ENCODE data around the gene ALK.

ALK gene

DNA sequence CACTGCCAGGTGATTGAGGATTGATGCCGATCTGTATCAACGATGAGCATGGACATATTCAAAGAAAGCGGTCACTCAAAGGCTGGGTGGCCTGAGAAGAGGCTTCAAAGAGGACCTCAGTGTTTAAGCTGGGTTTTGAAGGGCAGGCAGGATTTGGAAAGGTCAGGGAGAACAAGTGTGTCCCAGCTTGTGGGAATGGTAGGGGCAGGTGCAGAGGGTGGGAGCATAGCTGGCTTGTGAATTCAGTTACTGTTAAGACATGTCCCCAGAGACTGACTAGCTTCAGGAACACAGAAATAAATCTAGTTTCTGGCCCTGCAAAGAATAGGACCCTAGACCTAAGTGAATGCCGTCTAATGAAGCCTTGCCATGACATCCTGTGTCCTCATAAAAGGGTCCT is 442.7 kb downstream of the ALK start:
- Histone ChIP-seq H3K9me3 (ENCODE audit: control insufficient read depth, low read depth, low read length) (no peaks in the 10 kb centered on the region), H3K4me1 (ENCODE audit: control insufficient read depth, low read depth, low read length) (no peaks in the 10 kb centered on the region), H3K27me3 (ENCODE audit: control insufficient read depth, insufficient read depth, low read length) (no peaks in the 10 kb centered on the region), H3K36me3 (ENCODE audit: control insufficient read depth, low read depth, low read length) (no peaks in the 10 kb centered on the region), H3K9ac (ENCODE audit: low read length) (no peak overlapping the region), H3K4me3 (ENCODE audit: low read length) (no peak overlapping the region), H3K27ac (ENCODE audit: low read length) (no peak overlapping the region)

DNA sequence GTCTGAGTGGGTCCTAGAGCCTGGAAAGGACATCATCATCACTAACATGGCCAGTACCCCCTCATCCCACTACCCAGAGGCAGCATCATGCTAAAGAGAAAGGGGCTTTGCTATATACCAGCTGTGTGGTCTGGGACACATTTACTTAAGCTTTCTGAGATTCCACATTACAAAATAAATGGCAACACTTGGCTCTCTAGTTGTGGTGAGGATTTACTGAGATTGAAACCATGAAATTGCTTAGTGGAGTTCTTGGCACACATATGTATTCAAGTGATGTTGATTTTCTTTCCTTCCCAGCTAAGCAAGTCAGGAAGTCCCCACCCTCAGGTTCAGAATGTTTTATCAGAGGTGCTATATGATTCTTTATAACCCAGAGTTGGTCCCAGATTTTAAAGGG is 444.2 kb downstream of the ALK start:
- Histone ChIP-seq H3K9me3 (ENCODE audit: control insufficient read depth, low read depth, low read length) (no peaks in the 10 kb centered on the region), H3K4me1 (ENCODE audit: control insufficient read depth, low read depth, low read length) (no peaks in the 10 kb centered on the region), H3K27ac (ENCODE audit: low read length) (no peak overlapping the region), H3K9ac (ENCODE audit: low read length) (no peak overlapping the region), H3K27me3 (ENCODE audit: control insufficient read depth, insufficient read depth, low read length) (no peaks in the 10 kb centered on the region), H3K36me3 (ENCODE audit: control insufficient read depth, low read depth, low read length) (no peaks in the 10 kb centered on the region), H3K4me3 (ENCODE audit: low read length) (no peak overlapping the region)

DNA sequence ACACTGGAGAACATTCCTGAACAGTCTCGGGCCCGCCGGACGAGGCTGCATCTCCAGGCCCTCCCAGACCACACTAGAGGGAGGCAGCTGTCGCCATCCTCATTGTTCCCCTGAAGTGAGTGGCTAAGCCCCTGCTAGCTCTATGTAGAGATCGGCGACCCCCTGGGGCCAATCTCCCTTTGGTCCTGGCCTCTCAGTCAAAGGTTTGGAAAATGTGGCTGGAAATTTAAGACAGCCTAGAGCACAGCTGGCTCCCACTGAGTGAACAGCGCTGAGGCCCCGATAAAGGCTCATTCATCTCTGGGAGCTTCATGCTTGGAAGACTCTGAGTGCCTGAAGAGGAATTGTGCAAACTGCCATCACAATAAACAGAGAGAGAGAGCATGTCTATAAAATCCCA is 445.9 kb downstream of the ALK start:
- no peaks in the 10 kb centered on the region for H3K36me3 ChIP-seq (ENCODE audit: control insufficient read depth, low read depth, low read length)
- H3K9me3 ChIP-seq (ENCODE audit: control insufficient read depth, low read depth, low read length): no peaks in the 10 kb centered on the region
- no peak overlapping the region for H3K27ac ChIP-seq (ENCODE audit: low read length)
- no peaks in the 10 kb centered on the region for H3K4me1 ChIP-seq (ENCODE audit: control insufficient read depth, low read depth, low read length)
- no peaks in the 10 kb centered on the region for H3K27me3 ChIP-seq (ENCODE audit: control insufficient read depth, insufficient read depth, low read length)
- H3K4me3 ChIP-seq (ENCODE audit: low read length): no peak overlapping the region
- H3K9ac ChIP-seq (ENCODE audit: low read length): no peak overlapping the region

DNA sequence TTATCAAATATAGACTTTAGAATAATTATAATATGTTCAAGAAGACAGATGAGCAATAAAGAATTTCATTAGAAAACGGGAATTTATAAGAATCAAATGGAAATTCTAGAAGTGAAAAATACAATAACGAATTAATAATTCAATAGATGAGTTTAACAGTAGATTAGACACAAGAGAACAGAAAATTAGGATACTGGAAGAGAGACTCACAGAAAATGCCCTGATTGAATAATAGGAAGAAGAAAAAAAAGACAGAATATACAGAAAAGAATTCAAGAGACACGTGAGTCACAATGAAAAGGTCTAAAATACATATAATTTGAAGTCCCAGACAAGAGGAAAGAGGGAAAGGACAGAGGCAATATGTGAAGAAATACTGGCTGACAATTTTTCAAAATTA is 451.4 kb downstream of the ALK start:
- Histone ChIP-seq H3K36me3 (ENCODE audit: control insufficient read depth, low read depth, low read length) (no peaks in the 10 kb centered on the region), H3K9me3 (ENCODE audit: control insufficient read depth, low read depth, low read length) (no peaks in the 10 kb centered on the region), H3K27me3 (ENCODE audit: control insufficient read depth, insufficient read depth, low read length) (no peaks in the 10 kb centered on the region), H3K4me1 (ENCODE audit: control insufficient read depth, low read depth, low read length) (no peaks in the 10 kb centered on the region), H3K9ac (ENCODE audit: low read length) (no peak overlapping the region), H3K27ac (ENCODE audit: low read length) (no peak overlapping the region), H3K4me3 (ENCODE audit: low read length) (no peak overlapping the region)

DNA sequence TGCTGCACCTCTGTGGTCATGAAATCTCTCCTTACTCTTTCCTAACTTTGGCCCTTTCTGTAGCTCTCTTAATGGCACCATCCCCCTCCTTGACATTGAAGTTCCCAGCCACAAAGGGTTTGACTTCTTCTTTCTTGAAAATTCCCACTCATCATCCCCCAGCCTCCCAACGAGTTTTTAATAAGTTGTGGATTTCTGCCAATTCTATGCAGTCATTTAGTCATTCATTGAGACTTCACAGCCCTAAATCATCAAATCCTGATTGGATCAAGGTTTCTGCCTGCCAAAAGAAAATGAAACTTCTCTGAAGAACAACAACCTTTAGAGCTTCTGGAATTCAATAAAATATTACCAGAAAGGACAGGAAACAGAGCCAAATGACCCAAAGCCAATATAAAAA is 451.9 kb downstream of the ALK start:
- H3K36me3 ChIP-seq (ENCODE audit: control insufficient read depth, low read depth, low read length): no peaks in the 10 kb centered on the region
- H3K9ac ChIP-seq (ENCODE audit: low read length): no peak overlapping the region
- H3K4me3 ChIP-seq (ENCODE audit: low read length): no peak overlapping the region
- H3K27me3 ChIP-seq (ENCODE audit: control insufficient read depth, insufficient read depth, low read length): no peaks in the 10 kb centered on the region
- H3K9me3 ChIP-seq (ENCODE audit: control insufficient read depth, low read depth, low read length): no peaks in the 10 kb centered on the region
- no peaks in the 10 kb centered on the region for H3K4me1 ChIP-seq (ENCODE audit: control insufficient read depth, low read depth, low read length)
- H3K27ac ChIP-seq (ENCODE audit: low read length): no peak overlapping the region

DNA sequence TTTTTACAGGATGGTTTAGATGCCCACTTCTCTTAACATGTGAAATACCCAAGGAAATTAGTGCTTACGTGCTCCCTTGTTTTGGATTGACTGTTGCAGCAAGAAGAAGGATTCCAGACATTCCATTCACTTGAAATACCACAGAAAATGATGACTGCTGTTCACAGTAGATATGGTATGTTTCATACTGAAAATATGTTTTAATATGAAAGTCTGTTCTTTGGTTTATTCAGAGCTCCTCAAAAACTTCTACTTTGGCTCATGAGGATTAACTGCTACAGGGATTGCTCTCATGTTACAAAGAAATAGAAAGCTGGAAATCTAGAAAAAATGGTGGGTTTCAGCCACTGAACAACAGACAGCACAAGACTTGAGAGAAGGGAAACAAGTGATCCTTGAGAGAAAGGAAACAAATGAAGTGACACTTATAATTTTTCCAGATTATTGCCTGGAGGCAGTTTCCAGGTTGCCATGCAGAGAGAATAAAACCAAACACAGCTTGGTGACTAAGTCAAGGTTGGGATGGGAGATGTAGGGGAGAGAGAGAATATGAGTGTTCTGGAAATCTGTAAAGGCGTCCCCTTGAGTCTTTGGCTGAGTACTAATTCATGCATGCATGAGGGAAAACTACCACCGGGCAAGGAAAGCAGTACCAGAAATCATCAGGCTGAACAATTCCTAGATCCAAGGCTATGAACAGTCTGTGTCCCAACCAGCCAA is 458.0 kb downstream of the ALK start:
- Histone ChIP-seq H3K9me3 (ENCODE audit: control insufficient read depth, low read depth, low read length) (no peaks in the 10 kb centered on the region), H3K27ac (ENCODE audit: low read length) (no peak overlapping the region), H3K36me3 (ENCODE audit: control insufficient read depth, low read depth, low read length) (no peaks in the 10 kb centered on the region), H3K27me3 (ENCODE audit: control insufficient read depth, insufficient read depth, low read length) (no peaks in the 10 kb centered on the region), H3K9ac (ENCODE audit: low read length) (no peak overlapping the region), H3K4me1 (ENCODE audit: control insufficient read depth, low read depth, low read length) (peaks cover 6% of the 10 kb centered on the region), H3K4me3 (ENCODE audit: low read length) (no peak overlapping the region)

DNA sequence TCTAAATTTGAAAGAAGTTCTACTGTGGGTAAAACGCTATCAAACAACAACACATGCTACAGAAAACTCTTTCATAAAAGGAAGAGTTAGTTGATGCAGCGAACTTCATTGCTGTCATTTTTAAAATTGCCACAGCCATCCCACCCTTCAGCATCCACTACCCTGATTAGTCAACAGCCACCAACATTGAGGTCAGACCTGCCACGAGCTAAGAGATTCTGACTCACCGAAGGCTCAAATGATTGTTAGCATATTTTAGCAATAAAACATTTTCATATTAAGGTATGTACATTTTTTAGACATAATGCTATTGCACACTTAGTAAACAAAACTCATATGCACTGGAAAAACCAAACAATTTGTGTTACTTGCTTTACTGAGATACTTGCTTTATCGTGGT is 459.1 kb downstream of the ALK start:
- Histone ChIP-seq H3K36me3 (ENCODE audit: control insufficient read depth, low read depth, low read length) (no peaks in the 10 kb centered on the region), H3K9ac (ENCODE audit: low read length) (no peak overlapping the region), H3K9me3 (ENCODE audit: control insufficient read depth, low read depth, low read length) (no peaks in the 10 kb centered on the region), H3K27me3 (ENCODE audit: control insufficient read depth, insufficient read depth, low read length) (no peaks in the 10 kb centered on the region), H3K4me1 (ENCODE audit: control insufficient read depth, low read depth, low read length) (peaks cover 6% of the 10 kb centered on the region), H3K4me3 (ENCODE audit: low read length) (no peak overlapping the region), H3K27ac (ENCODE audit: low read length) (no peak overlapping the region)

DNA sequence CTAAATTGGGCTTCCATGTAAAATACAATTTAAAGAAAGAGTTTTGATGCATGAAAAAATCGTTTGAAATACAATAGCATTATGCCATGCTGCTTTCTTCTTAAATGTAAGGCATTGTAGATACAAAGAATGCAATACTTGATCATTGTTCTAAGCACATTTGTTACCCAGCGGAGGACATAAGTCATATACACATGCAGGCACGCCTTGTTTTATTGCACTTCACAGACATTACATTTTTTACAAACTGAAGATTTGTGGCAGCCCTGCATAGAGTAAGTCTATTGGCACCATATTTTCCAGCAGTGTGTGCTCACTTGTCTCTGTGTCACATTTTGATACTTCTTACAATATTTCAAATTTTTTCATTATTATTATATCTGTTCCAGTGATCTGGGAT is 461.2 kb downstream of the ALK start:
- Histone ChIP-seq H3K27ac (ENCODE audit: low read length) (no peak overlapping the region), H3K36me3 (ENCODE audit: control insufficient read depth, low read depth, low read length) (no peaks in the 10 kb centered on the region), H3K4me3 (ENCODE audit: low read length) (no peak overlapping the region), H3K9ac (ENCODE audit: low read length) (no peak overlapping the region), H3K27me3 (ENCODE audit: control insufficient read depth, insufficient read depth, low read length) (no peaks in the 10 kb centered on the region), H3K9me3 (ENCODE audit: control insufficient read depth, low read depth, low read length) (no peaks in the 10 kb centered on the region), H3K4me1 (ENCODE audit: control insufficient read depth, low read depth, low read length) (peaks cover 6% of the 10 kb centered on the region)

DNA sequence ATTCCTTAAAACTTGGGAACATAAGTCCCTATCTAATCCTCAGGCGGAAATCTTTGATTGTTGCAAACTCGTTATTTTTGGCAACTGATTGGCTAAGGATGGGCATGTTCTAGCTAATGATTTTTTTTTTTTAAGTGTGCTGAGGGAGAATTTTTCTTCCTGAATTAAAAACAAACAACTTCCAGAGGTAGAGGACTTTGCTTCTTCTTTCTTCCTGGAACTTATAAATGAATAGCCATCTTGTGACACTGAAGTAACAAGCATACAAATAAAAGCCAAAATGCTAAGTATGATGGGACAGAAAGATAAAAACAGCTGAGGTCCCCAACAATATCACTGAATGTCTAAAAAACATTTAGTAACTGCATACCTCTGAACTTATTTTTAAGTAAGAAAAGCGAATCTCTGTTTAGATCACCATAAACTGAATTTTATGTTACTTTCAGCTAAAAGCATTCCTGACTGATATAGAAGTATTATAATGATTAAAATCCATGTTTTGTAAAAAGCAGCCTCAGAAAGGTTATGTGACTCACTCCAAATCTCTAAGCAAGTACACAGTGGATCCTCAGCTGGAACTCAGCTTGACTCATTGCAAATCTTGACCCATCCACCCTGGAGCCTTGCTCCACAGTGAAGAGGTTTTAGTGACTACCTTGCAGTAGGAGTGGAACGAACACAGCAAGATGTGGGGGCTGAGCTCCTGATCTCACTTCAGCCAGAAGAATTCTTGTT is 461.8 kb downstream of the ALK start:
- H3K9ac ChIP-seq (ENCODE audit: low read length): no peak overlapping the region

DNA sequence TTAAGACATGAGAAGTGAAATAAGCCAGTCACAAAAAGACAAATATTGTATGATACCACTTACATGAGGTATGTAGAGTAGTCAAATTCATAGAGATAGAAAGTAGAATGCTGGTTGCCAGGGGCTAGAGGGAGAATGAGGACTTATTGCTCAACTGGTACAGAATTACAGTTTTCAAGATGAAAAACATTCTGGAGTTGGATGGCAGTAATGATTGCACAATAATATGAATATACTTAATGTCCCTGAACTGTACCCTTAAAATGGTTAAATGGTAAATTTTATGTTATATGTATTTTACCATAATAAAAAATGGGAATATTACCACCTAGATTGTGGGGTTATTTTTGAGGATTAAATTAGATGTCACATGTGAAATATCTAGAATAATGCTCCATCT is 465.0 kb downstream of the ALK start:
- H3K27me3 ChIP-seq (ENCODE audit: control insufficient read depth, insufficient read depth, low read length): no peaks in the 10 kb centered on the region

More for the DNA sequence above, 461.8 kb downstream of the ALK start:
- Histone ChIP-seq H3K4me1 (ENCODE audit: control insufficient read depth, low read depth, low read length) (peaks cover 6% of the 10 kb centered on the region), H3K36me3 (ENCODE audit: control insufficient read depth, low read depth, low read length) (no peaks in the 10 kb centered on the region), H3K4me3 (ENCODE audit: low read length) (no peak overlapping the region), H3K27me3 (ENCODE audit: control insufficient read depth, insufficient read depth, low read length) (no peaks in the 10 kb centered on the region), H3K27ac (ENCODE audit: low read length) (no peak overlapping the region), H3K9me3 (ENCODE audit: control insufficient read depth, low read depth, low read length) (no peaks in the 10 kb centered on the region)

DNA sequence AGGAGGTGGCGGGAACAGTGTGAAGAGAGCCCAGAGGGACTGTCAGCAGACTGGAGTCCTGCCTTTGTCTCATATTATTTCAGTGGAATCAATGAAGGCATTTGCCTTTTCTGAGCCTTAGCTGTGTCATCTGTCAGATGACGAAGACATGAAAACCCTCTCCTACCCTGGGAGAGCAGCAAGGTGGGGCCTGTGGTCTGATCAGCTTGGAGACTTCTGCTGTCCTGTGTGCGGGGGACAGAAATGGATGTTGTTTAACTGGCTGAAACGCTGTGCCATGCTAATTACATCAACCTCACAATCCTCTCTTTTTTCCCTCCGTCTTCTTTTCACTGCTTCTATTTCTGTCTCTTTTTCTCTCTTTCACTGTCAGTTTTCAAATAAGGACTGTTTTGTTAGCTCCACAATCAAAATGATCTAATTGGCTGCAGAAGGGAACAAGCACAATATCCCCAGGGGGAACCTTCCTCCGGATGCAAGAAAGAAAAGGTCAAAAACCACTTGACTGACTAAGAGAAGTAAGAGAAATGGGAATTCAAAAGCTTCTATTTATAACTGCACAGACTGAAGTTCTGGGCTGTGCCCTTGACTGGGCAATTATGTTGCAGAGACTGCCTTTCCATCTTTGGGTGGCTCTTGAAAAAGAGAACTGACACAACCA is 466.1 kb downstream of the ALK start:
- H3K27me3 ChIP-seq (ENCODE audit: control insufficient read depth, insufficient read depth, low read length): no peaks in the 10 kb centered on the region
- H3K4me3 ChIP-seq (ENCODE audit: low read length): no peak overlapping the region
- H3K9me3 ChIP-seq (ENCODE audit: control insufficient read depth, low read depth, low read length): no peaks in the 10 kb centered on the region
- H3K27ac ChIP-seq (ENCODE audit: low read length): no peak overlapping the region
- H3K36me3 ChIP-seq (ENCODE audit: control insufficient read depth, low read depth, low read length): no peaks in the 10 kb centered on the region
- H3K4me1 ChIP-seq (ENCODE audit: control insufficient read depth, low read depth, low read length): no peaks in the 10 kb centered on the region
- H3K9ac ChIP-seq (ENCODE audit: low read length): no peak overlapping the region

More for the DNA sequence above, 465.0 kb downstream of the ALK start:
- Histone ChIP-seq H3K4me1 (ENCODE audit: control insufficient read depth, low read depth, low read length) (no peaks in the 10 kb centered on the region), H3K36me3 (ENCODE audit: control insufficient read depth, low read depth, low read length) (no peaks in the 10 kb centered on the region), H3K9ac (ENCODE audit: low read length) (no peak overlapping the region), H3K4me3 (ENCODE audit: low read length) (no peak overlapping the region), H3K27ac (ENCODE audit: low read length) (no peak overlapping the region), H3K9me3 (ENCODE audit: control insufficient read depth, low read depth, low read length) (no peaks in the 10 kb centered on the region)

Data from iPS-18a (cell line).